Measurements from ENCODE around the gene CCDC12. TPM values are rescaled to one million over a fixed set of nuclear protein-coding genes. Genes with fewer than 3 reads are reported as not detected.

Gene CCDC12
- total RNA-seq, 4 donors from 2014 or later, result 43.2 to 60.6 (median 51.8) TPM

- H3K4me1 ChIP-seq, result peaks cover 12 to 31% of the 10 kb centered on the region in 2 donors
- intact Hi-C loops (cut with DNase I), result loop anchor here (5.0 kb wide), 2 partner anchors 42 to 202 kb away; no protein-coding TSS in a partner anchor
- DNase-seq, result no peak
- no peak overlapping the region for H3K27ac ChIP-seq
- WGBS, 2 donors, result 69 to 80% methylated on average over 1 to 2 of the region's 8 CpGs
- H3K4me3 ChIP-seq (replicated peaks in 1 of 3), result no peak overlapping the region
- H3K36me3 ChIP-seq, result no peaks in the 10 kb centered on the region
- TF ChIP-seq CTCF (IDR thresholded peaks at IDR 0.05) (no peak), POLR2A (IDR thresholded peaks at IDR 0.05) (no peak)
- no peaks in the 10 kb centered on the region for H3K27me3 ChIP-seq
- H3K9me3 ChIP-seq, result no peaks in the 10 kb centered on the region
Observed at GRCh38 chr3:46908986-46909534, 67.5 kb downstream of the CCDC12 start.

- Histone ChIP-seq H3K9me3 (no peaks in the 10 kb centered on the region), H3K4me3 (replicated peaks in 1 of 3) (no peak overlapping the region), H3K36me3 (no peaks in the 10 kb centered on the region), H3K27me3 (no peaks in the 10 kb centered on the region), H3K27ac (no peak overlapping the region), H3K4me1 (peaks cover 12 to 25% of the 10 kb centered on the region in 2 donors)
- peak; percentile 47 to 59 for DNase-seq
- TF ChIP-seq POLR2A (IDR thresholded peaks at IDR 0.05) (no peak), CTCF (IDR thresholded peaks at IDR 0.05) (peak in 3 of 6 experiments; percentile 7 to 58 (median 40))
- intact Hi-C loops (cut with DNase I), result loop anchor here (5.0 kb wide), 2 partner anchors 41 to 201 kb away; no protein-coding TSS in a partner anchor
- WGBS, 2 donors, result 47 to 59% methylated on average over 24 of the region's 24 CpGs
Observed at GRCh38 chr3:46908294-46908985, 68.1 kb downstream of the CCDC12 start.

- Histone ChIP-seq H3K27me3 (no peaks in the 10 kb centered on the region), H3K27ac (no peak overlapping the region), H3K36me3 (no peaks in the 10 kb centered on the region), H3K4me1 (peaks cover 12 to 23% of the 10 kb centered on the region in 2 donors), H3K9me3 (no peaks in the 10 kb centered on the region), H3K4me3 (replicated peaks in 1 of 3) (no peak overlapping the region)
- WGBS, 2 donors, result 50 to 74% methylated on average over 1 of the region's 1 CpG
- DNase-seq, result no peak
- intact Hi-C loops (cut with DNase I), result loop anchor here (5.0 kb wide), 2 partner anchors 41 to 201 kb away; no protein-coding TSS in a partner anchor
- TF ChIP-seq POLR2A (IDR thresholded peaks at IDR 0.05) (no peak), CTCF (IDR thresholded peaks at IDR 0.05) (peak in 2 of 6 experiments; percentile 52 to 53)
Observed at GRCh38 chr3:46907960-46908293, 68.6 kb downstream of the CCDC12 start.

GRCh38 chr3:46907271-46907670 lies 69.3 kb downstream of the CCDC12 start:
- DNase-seq, result no peak
- intact Hi-C loops (cut with DNase I), result loop anchor here (5.0 kb wide), 2 partner anchors 40 to 200 kb away; no protein-coding TSS in a partner anchor
- no peaks in the 10 kb centered on the region for H3K9me3 ChIP-seq

More at GRCh38 chr3:46907271-46907670, 69.3 kb downstream of the CCDC12 start:
- no peaks in the 10 kb centered on the region for H3K27me3 ChIP-seq
- no peak overlapping the region for H3K4me3 ChIP-seq (replicated peaks in 1 of 3)
- H3K27ac ChIP-seq, result no peak overlapping the region
- 82 to 91% methylated on average over 12 of the region's 12 CpGs for WGBS, 2 donors
- H3K36me3 ChIP-seq, result no peaks in the 10 kb centered on the region
- peaks cover 12 to 23% of the 10 kb centered on the region in 2 donors for H3K4me1 ChIP-seq
- TF ChIP-seq CTCF (IDR thresholded peaks at IDR 0.05) (no peak), POLR2A (IDR thresholded peaks at IDR 0.05) (no peak)

Measured in thyroid gland (tissue), 4 donors.